HCEC 1CT (cell line): ENCODE results near the gene USP47.

Source experiments
- DNase-seq: peaks from one replicate; pipeline ENCODE4 v3.0.0-alpha.2; 2017

Gene USP47

DNA sequence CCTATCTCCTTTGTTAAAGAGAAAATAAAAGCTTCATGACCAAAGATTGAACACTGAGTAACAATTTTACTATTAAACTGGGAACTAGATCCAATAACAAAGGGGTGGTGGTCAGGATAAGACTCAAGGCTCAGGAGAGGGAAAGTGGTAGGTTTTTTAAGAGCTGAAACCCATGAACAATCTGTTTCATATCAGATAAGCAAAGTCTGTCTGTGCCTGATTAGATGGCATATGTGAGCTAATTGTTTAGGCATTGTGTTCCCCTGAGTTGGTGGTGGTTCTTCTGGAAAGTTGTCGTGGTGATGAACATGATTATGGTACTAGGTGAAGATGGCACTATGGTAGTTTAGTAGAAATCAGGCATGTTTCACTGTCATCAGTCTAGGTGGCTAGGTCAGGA, 24.4 kb downstream of the USP47 start:
- DNase-seq, result no peak

DNA sequence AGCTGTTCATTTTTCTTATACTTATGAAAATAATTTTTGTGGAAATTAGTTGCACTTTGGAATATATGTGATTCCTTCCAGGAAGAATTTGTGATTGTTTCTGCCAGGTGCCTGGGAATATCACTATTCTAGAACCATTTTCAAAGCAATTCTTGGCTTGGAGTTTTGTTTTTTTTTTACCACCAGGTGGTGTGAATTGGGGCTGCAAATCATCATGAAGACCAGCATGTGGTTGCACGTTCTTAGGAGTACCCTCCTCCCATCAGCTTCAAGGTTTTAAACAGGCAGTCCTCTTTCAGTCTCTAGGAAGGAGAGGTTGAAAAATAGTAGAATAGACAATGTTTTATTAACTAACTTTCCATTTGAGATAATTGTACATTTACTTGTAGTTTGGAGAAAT, 25.9 kb downstream of the USP47 start:
- DNase-seq, result no peak

DNA sequence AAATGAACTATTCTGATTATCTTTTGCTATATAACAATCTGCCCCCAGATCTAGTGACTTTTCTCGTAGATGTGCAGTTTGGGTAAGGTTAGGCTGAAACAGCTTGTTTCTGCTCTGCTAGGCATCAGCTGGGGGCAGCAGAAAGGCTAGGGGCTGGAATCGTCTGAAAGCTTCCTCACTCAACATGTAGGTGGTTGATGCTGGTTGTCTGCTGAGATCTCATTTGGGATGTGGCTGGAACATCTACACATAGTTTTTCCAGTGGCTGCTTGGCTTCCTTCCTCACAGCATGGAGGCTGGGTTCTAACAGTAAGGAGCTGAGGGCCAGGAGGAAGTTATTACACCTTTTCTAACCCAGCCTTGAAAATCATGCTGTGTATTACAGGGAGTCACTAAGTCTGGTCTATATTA, 30.2 kb downstream of the USP47 start:
- no peak for DNase-seq

DNA sequence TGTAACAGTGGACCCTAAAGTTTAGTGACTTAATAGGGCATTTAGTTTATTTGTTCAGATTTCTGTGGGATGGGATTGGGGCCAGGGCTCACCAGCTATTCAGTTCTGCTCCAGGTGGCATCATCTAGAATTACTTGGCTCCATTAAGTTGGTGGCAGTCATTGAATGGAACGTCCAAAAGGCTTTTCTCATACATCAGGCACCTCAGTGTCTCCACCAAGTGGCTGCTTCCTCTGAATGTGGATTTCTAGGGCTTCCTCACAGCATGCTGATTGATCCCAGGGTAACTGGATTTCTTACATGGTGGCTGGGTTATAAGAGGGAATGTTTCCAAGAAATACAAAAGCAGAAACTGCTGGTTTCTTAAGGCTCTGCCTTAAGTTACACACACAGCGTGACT, 34.7 kb downstream of the USP47 start:
- DNase-seq, result peak; percentile 9

DNA sequence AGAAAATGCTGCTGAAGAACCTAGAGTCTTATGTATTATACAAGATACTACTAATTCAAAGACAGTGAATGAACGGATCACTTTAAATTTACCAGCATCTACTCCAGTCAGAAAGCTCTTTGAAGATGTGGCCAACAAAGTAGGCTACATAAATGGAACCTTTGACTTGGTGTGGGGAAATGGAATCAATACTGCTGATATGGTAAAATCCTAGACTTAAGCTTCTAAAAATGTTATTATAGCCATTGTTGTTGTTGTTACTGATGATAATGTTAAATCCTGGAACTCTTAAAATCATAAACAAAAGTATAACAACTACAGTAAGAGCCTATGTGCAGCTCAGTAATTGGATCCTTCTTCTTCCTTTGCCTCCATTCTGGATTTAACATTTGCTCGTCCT, 38.4 kb downstream of the USP47 start:
- DNase-seq, result no peak

DNA sequence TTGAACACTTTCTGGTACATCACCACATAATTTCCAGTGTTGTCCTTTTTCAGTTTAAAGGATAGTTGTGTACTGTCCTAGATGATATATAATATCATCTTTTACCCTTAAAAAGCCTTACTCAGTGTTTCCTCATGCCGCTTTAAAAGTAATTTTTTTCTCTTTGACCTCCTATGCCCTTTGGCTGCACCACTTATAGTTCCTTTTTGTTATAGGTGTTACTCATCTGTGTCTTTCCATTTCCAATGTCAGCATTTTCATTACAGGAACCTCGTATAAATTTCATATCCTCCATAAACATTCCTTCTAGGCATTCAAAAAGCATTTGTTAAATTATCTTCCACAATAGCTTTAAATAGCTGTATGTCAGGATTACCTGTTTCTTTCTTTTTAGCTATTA, 40.8 kb downstream of the USP47 start:
- no peak for DNase-seq

DNA sequence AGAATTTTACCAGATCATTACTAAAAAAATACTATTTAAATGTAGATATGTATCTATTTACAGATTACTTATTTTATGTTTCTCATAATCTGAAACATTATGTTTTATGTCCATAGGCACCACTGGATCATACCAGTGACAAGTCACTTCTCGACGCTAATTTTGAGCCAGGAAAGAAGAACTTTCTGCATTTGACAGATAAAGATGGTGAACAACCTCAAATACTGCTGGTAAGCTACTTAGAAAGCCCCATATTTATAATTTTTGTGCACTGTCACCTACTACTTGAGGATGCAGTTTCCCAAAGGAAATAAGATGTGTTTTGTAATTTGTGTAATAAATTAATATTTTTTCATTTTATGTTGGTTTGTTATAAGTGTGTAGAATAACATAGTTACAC, 42.6 kb downstream of the USP47 start:
- DNase-seq, result no peak

DNA sequence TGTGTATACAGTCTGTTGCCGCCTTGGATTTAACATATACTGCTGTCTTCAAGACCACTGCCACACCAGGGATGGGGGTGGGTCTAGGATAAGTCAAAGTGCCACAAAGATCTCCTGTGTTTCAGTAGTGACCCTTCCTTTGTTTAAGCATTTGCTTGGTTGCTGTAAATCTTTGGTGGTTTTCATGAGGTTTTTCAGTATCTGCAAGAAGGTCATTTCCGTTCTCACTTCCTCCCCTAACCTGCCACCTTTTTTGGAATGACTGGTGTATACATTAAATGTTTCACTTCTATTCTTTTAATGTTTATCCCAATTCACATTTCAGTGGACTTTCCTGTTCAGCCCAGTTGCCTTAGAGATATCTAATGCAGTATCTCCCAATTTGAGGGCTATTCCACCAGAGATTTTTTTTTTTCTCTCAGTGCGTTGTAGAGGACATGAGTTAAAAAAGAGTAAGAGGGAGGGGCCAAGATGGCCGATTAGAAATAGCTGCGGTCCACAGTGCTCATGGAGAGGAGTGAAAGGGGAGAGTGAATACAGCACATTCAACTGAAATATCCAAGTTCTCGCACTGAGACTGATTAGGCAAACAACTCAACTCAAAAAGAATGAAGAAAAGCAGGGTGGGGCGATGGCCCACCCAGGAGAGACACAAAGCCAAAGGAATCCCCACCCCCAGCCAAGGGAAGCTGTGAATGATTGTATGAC, 43.2 kb downstream of the USP47 start:
- DNase-seq, result no peak

DNA sequence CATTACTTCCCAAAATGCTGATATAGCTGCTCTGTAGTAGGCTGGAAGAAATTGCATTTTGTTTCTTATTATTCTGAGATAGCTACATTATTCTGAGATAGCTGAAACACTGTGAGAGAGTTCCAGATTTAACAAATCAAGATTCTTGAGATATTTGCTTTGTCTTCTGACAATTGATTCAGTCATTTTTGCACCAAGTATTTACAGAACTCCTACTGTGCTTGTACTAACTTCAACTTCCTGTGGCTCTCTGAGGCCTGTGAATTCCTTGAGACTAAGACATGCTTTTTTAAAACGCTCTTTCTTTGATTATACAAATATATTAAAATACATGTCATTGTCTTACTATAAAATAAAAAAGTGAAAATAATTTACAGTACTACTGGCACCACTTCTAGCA, 52.7 kb downstream of the USP47 start:
- no peak for DNase-seq

DNA sequence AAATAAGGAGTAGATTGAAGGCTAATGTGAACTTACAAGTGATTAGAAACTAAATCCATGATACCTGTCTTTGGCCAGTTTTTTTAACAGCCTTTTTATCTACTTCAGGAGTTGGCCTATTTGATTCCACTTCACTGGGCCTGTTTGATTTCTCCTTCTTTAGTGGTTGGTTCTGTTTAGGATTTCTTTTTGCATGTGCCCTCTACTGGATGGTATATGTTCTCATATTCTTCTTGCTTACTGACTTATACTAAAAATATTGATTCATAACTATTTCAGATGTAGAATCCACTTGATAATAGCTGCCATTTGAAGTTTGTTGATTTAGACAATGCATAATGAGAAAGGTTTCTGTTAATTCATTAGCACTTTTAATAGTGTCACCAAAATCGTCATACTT, 53.9 kb downstream of the USP47 start:
- DNase-seq, result peak; percentile 30

DNA sequence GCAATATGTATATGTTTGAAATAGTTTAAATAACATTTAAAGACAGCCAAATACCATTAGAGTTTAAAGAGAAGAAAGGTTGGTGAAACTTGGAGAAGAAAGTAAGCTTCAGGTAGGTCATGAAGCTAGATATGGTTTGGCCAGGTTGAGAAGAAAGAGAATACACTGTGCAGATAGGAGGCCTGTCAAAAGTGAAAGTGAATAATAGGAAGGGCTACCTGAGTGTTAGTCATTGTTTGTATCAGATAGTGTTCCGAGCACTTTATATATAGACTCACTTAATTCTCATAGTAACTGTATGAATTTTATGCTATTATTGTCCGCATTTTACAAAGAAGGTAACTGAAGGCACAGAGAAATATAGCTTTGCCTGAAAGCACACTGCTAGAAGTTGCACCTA, 56.9 kb downstream of the USP47 start:
- no peak for DNase-seq

DNA sequence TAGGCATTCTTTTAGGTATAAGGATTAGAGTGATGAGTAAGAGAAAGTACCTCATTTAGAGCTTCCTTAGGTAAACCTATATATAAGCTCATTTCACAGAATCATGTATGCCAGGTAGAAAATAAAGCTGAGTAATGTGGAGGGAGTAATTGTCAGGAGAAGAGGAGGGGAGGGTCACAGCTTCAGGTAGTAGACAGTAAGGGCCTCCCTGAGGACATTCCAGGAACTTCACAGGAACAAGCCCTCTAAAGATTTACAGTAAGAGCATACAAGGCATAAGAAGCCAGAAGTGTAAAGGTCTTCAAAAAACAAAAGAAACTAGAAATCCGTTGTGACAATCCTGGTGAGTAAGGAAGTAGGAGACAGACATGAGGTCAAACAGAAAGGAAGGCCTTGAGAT, 57.6 kb downstream of the USP47 start:
- DNase-seq, result no peak

DNA sequence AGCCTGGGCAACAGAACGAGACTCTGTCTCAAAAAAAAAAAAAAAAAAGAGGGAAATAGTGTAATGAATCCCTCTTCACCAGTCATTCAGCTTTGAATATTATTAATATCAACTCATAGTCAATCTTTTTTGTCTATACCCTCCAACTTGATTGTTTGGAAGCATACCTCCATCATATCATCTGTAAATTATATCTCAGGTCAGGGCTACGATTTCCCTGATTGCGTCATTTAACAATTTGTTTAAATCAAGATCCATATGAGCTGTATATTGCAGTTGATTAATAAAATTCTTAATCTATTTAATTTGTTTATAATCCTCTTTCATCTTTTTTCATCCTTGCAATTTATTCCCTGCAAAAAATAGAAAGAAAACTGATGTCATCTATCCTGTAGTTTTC, 60.2 kb downstream of the USP47 start:
- no peak for DNase-seq

DNA sequence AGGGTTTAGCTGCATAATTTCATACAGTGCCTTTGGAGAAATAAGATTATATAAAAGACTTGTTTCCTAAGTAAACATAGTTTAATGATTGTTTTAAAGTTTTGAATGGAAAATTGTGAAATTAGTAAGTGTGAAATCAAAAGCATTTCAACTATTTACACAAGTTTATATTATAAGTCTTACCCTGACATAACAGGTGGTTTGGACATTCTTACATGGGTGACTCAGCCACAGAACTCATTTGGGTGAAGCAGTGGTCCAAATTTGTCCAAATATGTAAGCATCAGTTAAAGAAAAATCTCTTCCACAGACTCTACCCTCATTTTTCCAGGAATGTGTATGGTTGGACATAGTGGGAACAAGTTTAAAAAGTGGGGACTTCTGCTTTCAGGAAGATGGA, 68.0 kb downstream of the USP47 start:
- peak; percentile 83 for DNase-seq

DNA sequence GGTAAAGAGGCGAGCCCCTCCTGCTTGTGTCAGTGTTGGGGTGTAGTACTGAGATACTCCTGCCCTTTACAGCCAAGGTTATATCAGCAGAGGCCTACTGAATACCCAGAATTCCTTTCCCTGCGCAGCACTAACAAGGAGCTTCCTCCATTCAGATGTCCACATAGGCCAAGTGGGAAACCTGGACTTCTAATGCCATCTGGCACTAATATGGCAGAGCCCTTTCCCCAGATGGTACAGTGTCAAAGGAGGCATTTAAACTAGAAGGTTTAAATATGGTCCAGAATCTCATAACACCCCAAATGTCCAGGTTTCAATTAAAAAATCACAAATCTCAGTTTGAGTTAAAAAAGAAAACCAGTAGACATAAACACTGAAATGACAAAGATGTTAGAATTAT, 68.8 kb downstream of the USP47 start:
- DNase-seq, result no peak

DNA sequence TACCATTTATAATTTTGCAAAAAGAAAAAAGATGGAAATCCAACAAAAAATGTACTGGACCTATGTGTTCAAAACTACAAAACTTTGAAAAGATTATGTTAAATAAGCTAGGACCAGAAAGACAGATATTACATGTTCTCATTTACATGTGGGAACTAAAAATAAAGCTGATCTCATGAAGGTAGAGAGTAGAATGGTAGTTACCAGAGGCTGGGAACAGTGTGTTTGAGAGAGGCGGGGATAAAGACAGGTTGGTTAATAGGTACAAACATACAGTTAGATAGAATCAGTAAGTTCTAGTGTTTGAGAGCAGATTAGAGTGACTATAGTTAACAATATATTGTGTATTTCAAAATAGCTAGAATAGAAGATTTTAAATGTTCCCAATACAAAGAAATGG, 71.6 kb downstream of the USP47 start:
- DNase-seq, result no peak

DNA sequence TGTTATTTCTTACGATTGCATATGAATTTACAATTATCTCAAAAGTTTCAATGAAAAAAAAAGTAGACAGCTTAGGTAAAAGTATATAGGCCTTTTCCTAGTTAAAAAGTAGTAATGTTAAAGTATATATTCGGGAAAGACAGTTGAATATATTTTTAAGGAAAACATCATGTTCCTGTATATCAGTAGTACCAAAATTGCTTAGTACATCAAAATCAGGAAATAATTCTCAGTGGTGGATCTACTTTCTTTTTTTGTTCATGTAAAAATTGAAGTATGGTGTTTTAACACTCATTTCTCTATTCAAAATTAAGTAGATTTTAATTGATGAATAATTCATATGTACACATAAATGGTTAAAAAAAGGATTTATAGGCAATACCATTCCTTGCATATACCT, 73.9 kb downstream of the USP47 start:
- DNase-seq, result no peak

DNA sequence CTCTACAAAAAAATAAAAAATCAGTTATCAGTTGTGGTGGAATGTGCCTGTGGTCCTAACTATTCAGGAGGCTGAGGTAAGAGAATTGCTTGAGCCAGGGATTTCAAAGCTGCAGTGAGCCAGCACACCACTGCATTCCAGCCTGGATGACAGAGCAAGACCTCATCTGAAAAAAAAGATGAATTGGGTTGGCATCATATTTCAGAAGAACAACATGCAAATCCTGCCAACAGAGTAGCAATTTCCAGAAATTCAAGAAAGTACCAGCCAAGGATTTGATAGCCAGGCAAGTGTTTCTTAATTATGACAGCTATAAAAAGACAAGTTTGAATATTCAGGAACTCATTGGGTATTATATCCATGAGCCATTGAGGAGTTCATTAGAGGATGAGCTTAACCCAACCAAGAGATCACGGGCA, 75.2 kb downstream of the USP47 start:
- DNase-seq, result peak; percentile 66

DNA sequence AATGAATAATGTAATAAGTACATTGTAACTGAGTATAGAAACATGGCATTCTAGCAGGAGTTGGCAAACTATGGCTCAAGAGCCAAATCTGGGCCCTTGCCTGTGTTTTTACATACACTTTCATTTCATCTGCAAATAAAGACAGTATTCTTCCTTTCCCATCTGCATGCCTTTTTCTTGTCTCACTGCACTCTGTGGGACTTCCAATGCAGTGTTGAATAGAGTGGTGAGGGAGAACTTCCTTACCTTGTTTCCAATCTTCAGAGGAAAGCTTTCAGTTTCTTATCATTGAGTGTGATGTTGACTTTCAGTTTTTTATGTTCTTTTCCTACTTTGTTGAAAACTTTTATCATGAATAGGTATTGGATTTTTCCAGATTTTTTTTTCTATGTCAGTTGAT, 82.1 kb downstream of the USP47 start:
- no peak for DNase-seq

DNA sequence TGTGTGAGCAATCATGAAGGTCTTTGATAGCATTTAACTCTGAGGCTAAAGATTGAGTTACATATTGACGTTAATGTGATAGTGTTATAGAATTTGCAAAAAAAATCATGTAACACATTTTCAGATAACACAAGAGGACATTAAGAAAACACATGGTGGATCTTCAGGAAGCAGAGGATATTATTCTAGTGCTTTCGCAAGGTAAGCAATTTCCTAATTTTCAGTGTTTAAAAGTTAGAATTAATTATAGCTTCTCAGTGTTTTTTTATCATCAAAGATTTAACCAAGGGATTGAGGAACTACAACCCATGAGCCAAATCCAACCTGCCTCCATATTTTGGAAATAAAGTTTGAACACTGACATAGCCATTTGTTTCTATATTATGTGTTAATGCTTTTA, 88.1 kb downstream of the USP47 start:
- DNase-seq, result no peak

DNA sequence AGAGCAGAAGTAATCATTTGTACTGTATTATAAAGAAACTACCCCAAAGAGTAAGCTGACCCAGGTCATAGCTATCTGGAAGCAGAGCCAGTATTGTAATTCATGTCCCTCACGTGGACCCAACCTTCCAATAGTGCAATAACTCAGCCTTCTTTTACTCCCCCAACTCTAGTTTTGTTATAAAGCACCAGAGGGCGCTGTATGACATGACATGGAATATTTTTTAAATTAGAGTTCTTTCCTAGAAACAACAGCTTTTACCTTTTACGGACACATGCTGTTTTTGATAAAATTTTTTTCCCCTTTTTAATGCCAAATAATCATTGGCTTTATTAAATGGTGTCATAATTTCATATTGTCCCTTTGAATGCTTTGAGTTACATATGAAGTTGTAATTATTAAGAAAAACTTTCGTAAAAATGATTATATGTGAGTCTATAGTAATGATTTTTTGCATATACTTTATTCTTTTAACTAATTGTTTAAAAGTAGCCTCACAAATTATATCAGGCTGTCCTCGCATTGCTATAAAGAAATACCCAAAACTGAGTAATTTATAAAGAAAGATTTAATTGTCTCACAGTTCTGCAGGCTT, 89.8 kb downstream of the USP47 start:
- DNase-seq, result peak; percentile 80

DNA sequence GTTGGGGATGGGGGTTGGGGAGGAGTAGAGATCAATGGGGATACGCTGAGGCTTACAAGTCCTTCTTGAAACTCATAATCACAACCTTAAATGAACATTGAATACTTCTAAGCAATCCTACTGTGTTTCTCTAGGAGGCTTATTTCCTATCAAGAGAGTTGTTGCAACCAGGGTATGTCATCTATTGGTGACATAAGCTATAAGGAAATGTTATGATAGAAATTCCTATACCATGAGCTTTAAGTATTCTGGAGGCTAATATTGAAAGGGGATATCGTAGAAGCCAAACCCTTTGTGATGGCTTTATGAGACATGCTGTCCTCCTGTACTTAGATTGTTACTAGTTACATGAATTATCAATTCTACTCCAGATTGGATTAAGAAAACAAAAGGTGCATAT, 93.8 kb downstream of the USP47 start:
- DNase-seq, result peak; percentile 31

DNA sequence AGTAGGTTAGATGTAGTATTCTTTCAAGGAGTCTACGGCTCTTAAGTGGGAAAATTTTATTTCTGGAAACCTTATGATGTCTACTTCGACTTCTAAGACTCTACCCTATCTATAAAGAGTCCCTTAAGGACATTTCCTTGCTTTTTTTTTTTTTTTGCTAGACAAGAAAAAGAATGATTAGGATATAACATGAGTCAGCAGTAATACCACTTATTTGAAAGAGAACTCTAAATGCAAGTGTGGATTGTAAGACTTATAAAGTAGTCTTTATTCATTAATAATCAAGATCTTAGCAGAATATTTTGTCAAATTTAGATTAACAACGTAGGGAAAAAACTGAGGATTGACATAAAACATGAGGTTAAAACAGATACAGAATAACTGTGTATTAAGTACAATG, 95.7 kb downstream of the USP47 start:
- DNase-seq, result no peak

DNA sequence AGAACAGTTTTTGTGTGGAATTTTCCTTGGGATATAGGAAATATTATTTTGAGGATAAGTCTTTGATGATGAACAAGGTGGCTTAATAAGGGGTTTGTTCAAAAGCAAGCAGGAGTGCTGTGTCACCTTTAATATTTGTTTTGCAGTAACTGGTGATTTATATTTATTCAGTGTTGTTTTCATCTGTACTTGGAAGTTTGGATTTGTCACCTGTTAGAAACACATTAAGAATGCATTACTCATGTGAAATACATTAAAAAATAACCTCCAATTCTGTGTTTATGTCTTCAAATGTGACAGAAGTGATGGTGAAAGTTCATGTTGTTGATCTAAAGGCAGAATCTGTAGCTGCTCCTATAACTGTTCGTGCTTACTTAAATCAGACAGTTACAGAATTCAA, 96.2 kb downstream of the USP47 start:
- peak; percentile 68 for DNase-seq

DNA sequence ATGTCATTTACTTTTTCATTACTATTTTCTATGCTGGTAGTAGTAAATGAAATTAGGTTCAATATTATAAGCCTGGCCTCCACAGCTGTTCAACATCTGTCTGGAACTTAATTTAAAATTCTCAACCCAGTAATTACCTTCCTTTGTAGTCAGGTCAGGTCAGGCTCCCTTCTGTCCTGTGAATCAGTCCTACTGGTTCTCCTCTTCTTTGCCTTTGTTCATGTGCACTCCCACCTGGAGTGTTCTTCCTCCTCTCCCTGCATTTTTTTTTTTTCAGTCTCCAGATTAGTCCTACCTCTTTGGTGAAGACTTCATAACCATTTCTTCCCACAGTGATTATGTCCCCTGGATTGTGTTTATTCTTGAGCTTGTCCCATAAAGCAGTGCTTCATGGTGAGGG, 98.8 kb downstream of the USP47 start:
- DNase-seq, result no peak
